T-helper 1 cell (primary cell): ENCODE data around the gene SUPV3L1.
"Not testable (repeated sequence)": the region's sequence is repeated elsewhere in the genome, so short reads cannot be mapped to it uniquely, and the experiment has no call there.

Experiments used
- DNase-seq, 5 donors: peaks; one replicate each; pipeline ENCODE4 v3.0.0-alpha.2; 2012 to 2020
- total RNA-seq, 4 donors: gene quantifications; one replicate each; lab custom pipeline; 2026; lab: John Stamatoyannopoulos, UW

Gene SUPV3L1
- 33.2 to 46.4 (median 42.8) reads per million in 4 donors for total RNA-seq

- peak; percentile 70 to 93 (median 81) for DNase-seq
Measured at GRCh38 chr10:69179743-69180524, at the start of gene SUPV3L1. SUPV3L1 (plus strand) TSS chr10:69180234; CDS start chr10:69180292, 58 bp downstream.

GRCh38 chr10:69130251-69130650 is 49.8 kb upstream of the SUPV3L1 start:
- no peak for DNase-seq

- DNase-seq = no peak
Measured at GRCh38 chr10:69139961-69140360, 40.1 kb upstream of the SUPV3L1 start.

GRCh38 chr10:69141304-69141703 is 38.7 kb upstream of the SUPV3L1 start:
- DNase-seq = no peak

- not testable (repeated sequence) for DNase-seq
Measured at GRCh38 chr10:69142074-69142473, 38.0 kb upstream of the SUPV3L1 start.

GRCh38 chr10:69142983-69143382 is 37.1 kb upstream of the SUPV3L1 start:
- DNase-seq = no peak

GRCh38 chr10:69145329-69145728 is 34.7 kb upstream of the SUPV3L1 start:
- no peak for DNase-seq

- DNase-seq = no peak
Measured at GRCh38 chr10:69145864-69146263, 34.2 kb upstream of the SUPV3L1 start.

GRCh38 chr10:69146759-69147158 is 33.3 kb upstream of the SUPV3L1 start:
- DNase-seq = no peak

GRCh38 chr10:69151984-69152383 is 28.1 kb upstream of the SUPV3L1 start:
- no peak for DNase-seq

GRCh38 chr10:69153227-69153626 is 26.8 kb upstream of the SUPV3L1 start:
- DNase-seq = no peak

GRCh38 chr10:69160809-69161241 is 19.2 kb upstream of the SUPV3L1 start:
- no peak for DNase-seq

- no peak for DNase-seq
Measured at GRCh38 chr10:69168493-69168892, 11.5 kb upstream of the SUPV3L1 start.

GRCh38 chr10:69172241-69172982 is 7.6 kb upstream of the SUPV3L1 start:
- no peak for DNase-seq

- DNase-seq = not testable (repeated sequence)
Measured at GRCh38 chr10:69175326-69175725, 4.7 kb upstream of the SUPV3L1 start.

- DNase-seq = no peak
Measured at GRCh38 chr10:69176823-69177222, 3.2 kb upstream of the SUPV3L1 start.

GRCh38 chr10:69179089-69179742 is 818 bp upstream of the SUPV3L1 start:
- peak in 3 of 5 donors; percentile 27 to 36 (median 33) for DNase-seq

GRCh38 chr10:69180525-69181204 is 631 bp downstream of the SUPV3L1 start:
- peak in 4 of 5 donors; percentile 10 to 26 (median 19) for DNase-seq

GRCh38 chr10:69181433-69181832 is 1.4 kb downstream of the SUPV3L1 start:
- DNase-seq = no peak

- no peak for DNase-seq
Measured at GRCh38 chr10:69182005-69182404, 2.0 kb downstream of the SUPV3L1 start.

- no peak for DNase-seq
Measured at GRCh38 chr10:69186524-69186923, 6.5 kb downstream of the SUPV3L1 start.

GRCh38 chr10:69201045-69201444 is 21.0 kb downstream of the SUPV3L1 start:
- DNase-seq = peak in 1 of 5 donors; percentile 43

- peak in 1 of 5 donors; percentile 80 for DNase-seq
Measured at GRCh38 chr10:69202332-69202731, 22.3 kb downstream of the SUPV3L1 start.
